ENCODE measurements around the gene AP2A1. TPM values are rescaled to one million over a fixed set of nuclear protein-coding genes. Genes with fewer than 3 reads are reported as not detected.

The AP2A1 gene
- total and polyA plus RNA-seq, 2 of the 13 experiments (the other 11 are each of a cell fraction or from before 2014, with no cell fraction given) = 22.7 to 39.7 TPM

- Histone ChIP-seq H3K4me1 (ENCODE audit: insufficient read depth, low read length) (no peaks in the 10 kb centered on the region), H3K9me3 (ENCODE audit: low read length) (no peaks in the 10 kb centered on the region), H3K27me3 (ENCODE audit: control insufficient read depth in 1 of 2, insufficient read depth in 2 of 2, low read length in 2 of 2) (0 out of 5 replicates have a peak, but pooled peaks cover 0 to 1% of the 10 kb centered on the region in 2 experiments), H2AFZ (ENCODE audit: low read length) (no peak overlapping the region), H3K79me2 (ENCODE audit: insufficient read depth, low read length) (no peaks in the 10 kb centered on the region), H3K4me3 (replicated peaks in 1 of 3; ENCODE audit: insufficient read depth in 1 of 3, low read depth in 2 of 3, low read length in 3 of 3) (no peak overlapping the region), H3K27ac (ENCODE audit: extremely low read length, insufficient read depth, low read length) (no peak overlapping the region), H3K4me2 (ENCODE audit: low read depth, low read length) (no peak overlapping the region), H3K36me3 (replicated peaks in 1 of 2; ENCODE audit: control insufficient read depth in 1 of 2, insufficient read depth in 2 of 2, low read length in 2 of 2) (no peaks in the 10 kb centered on the region), H3K9ac (ENCODE audit: insufficient read depth, low read depth, low read length) (no peak overlapping the region), H4K20me1 (ENCODE audit: insufficient read depth, low read length) (no peaks in the 10 kb centered on the region)
- no peak for TF ChIP-seq ZBTB43 (CRISPR knock-in tag; conservative IDR thresholded peaks at IDR 0.05)
- TF ChIP-seq ZNF572 (CRISPR knock-in tag; IDR thresholded peaks at IDR 0.05) = no peak
- TF ChIP-seq ZBTB49 (CRISPR knock-in tag; IDR thresholded peaks at IDR 0.05; ENCODE audit: borderline replicate concordance) = no peak
- no peak for TF ChIP-seq SSRP1 (CRISPR knock-in tag; IDR thresholded peaks at IDR 0.05)
- no peak for TF ChIP-seq ELK4 (CRISPR knock-in tag; IDR thresholded peaks at IDR 0.05; ENCODE audit: borderline replicate concordance)
- TF ChIP-seq TBL1XR1 (IDR thresholded peaks at IDR 0.05; ENCODE audit: borderline replicate concordance, low read length, partially characterized antibody) = no peak
- TF ChIP-seq FOXO1 (CRISPR knock-in tag; IDR thresholded peaks at IDR 0.05) = no peak
- FAIRE-seq (no peak), ATAC-seq (no peak), DNase-seq (ENCODE audit: low spot score) (no peak)
- intact Hi-C loops (cut with micrococcal nuclease; ENCODE audit: unreplicated experiment) = no loop called here
- 47% methylated on average over 3 of the region's 5 CpGs for WGBS (ENCODE audit: low lambda C conversion rate)
- CTCF ChIA-PET (ENCODE audit: low intra/inter-chr PET ratio, low total read pairs) = no interaction called here
- POLR2A ChIA-PET = no interaction called here
- BruUV-seq (replicated peaks) = no TSS peak
- in situ Hi-C loops (cut with HindIII; ENCODE audit: extremely low pct_ligation_motif_present, low pct_unique_long_range_greater_than_20kb) = no loop called here
Observed at GRCh38 chr19:49730166-49730565, 36.6 kb upstream of the AP2A1 start.
